Breast epithelium (tissue), 4 donors: ENCODE results near the gene FHDC1. TPM values are rescaled to one million over a fixed set of nuclear protein-coding genes. Genes with fewer than 3 reads are reported as not detected.

Source experiments
- DNase-seq, 2 donors: peaks; one replicate each; pipeline ENCODE4 v3.0.0-alpha.2; 2019; ENCODE audit warnings: low spot score in 2 of 2
- H3K27ac ChIP-seq, 2 donors: fragments of 200-600 bp; sonication (generic) in 1 of 2; one replicate each; pipeline ENCODE4 v1.5.1; 2016 to 2019; ENCODE audit warnings: mild to moderate bottlenecking in 1 of 2
- H3K27me3 ChIP-seq, 2 donors: fragments of 200-600 bp; sonication (generic) in 1 of 2; one replicate each; pipeline versions ENCODE4 v1.5.1 to v1.6.0; 2017 to 2019; ENCODE audit warnings: control low read depth in 1 of 2, mild to moderate bottlenecking in 1 of 2
- H3K36me3 ChIP-seq: fragments of 200-600 bp; one replicate; pipeline ENCODE4 v1.5.1; 2019
- H3K4me1 ChIP-seq, 2 donors: fragments of 200-600 bp; sonication (generic); one replicate each; pipeline ENCODE4 v1.5.1; 2016 to 2019; ENCODE audit warnings: control low read depth in 1 of 2
- H3K4me3 ChIP-seq, 3 donors: fragments of 200-600 bp; sonication (generic); 1 replicate in 2 of 3; 2 replicates in 1 of 3; pipeline ENCODE4 v1.5.1; 2016 to 2019; ENCODE audit warnings: mild to moderate bottlenecking in 3 of 3, moderate library complexity in 2 of 3
- H3K9me3 ChIP-seq, 2 donors: fragments of 200-600 bp; sonication (generic) in 1 of 2; one replicate each; pipeline ENCODE4 v1.5.1; 2016 to 2019; ENCODE audit warnings: control low read depth in 1 of 2
- CTCF ChIP-seq, 3 donors: fragments of 450-650 bp; IDR thresholded peaks; one replicate each; pipeline ENCODE4 v1.5.1; 2016 to 2017; ENCODE audit warnings: antibody characterized with exemption in 3 of 3, mild to moderate bottlenecking in 3 of 3, moderate library complexity in 3 of 3
- POLR2A ChIP-seq: fragments of 450-650 bp; IDR thresholded peaks from one replicate; pipeline ENCODE4 v1.6.1; 2016; ENCODE audit warnings: antibody characterized with exemption, mild to moderate bottlenecking, moderate library complexity
- POLR2AphosphoS5 ChIP-seq, 3 donors: sonication (generic); formaldehyde crosslinking; IDR thresholded peaks; one replicate each; pipeline ENCODE4 v1.6.1; 2017; ENCODE audit warnings: antibody characterized with exemption in 3 of 3
- intact Hi-C: fragments of 100-400 bp; cut with DNase I; formaldehyde crosslinking; loops from one replicate; pipeline ENCODE4 v1.15.1; 2023; ENCODE audit warnings: low total_unique reads
- total RNA-seq, 3 donors: library from RNA; depleted of rRNA; stranded (reverse); fragments of >200 nt; gene quantifications; one replicate each; pipeline ENCODE4 v1.1.0, GENCODE V29; 2016

The FHDC1 gene
- total RNA-seq, 3 donors from 2014 or later = 0.48 to 2.3 (median 2.0) TPM

GRCh38 chr4:153023692-153024394, 87.7 kb downstream of the FHDC1 start:
- peaks cover 5 to 10% of the 10 kb centered on the region in 2 donors for H3K9me3 ChIP-seq
- DNase-seq = no peak
- peak overlapping the region in 1 of 2 donors; percentile 38 for H3K27ac ChIP-seq
- intact Hi-C loops = no loop called here
- no peaks in the 10 kb centered on the region for H3K4me1 ChIP-seq
- no peaks in the 10 kb centered on the region for H3K27me3 ChIP-seq
- no peak for TF ChIP-seq POLR2AphosphoS5 (IDR thresholded peaks at IDR 0.05)
- no peak for TF ChIP-seq CTCF (IDR thresholded peaks at IDR 0.05)
- no peak for TF ChIP-seq POLR2A
- H3K4me3 ChIP-seq = no peak overlapping the region
- H3K36me3 ChIP-seq = no peaks in the 10 kb centered on the region

- no peak for DNase-seq
- Histone ChIP-seq H3K9me3 (peaks cover 10 to 11% of the 10 kb centered on the region in 2 donors), H3K27ac (no peak overlapping the region), H3K4me3 (no peak overlapping the region), H3K4me1 (no peaks in the 10 kb centered on the region), H3K36me3 (no peaks in the 10 kb centered on the region), H3K27me3 (no peaks in the 10 kb centered on the region)
- no peak for TF ChIP-seq POLR2AphosphoS5 (IDR thresholded peaks at IDR 0.05)
- TF ChIP-seq CTCF (IDR thresholded peaks at IDR 0.05) = no peak
- intact Hi-C loops = no loop called here
Measured at GRCh38 chr4:153024466-153024865, 88.3 kb downstream of the FHDC1 start.

- TF ChIP-seq POLR2AphosphoS5 (IDR thresholded peaks at IDR 0.05) (no peak), POLR2A (no peak), CTCF (IDR thresholded peaks at IDR 0.05) (no peak)
- H3K36me3 ChIP-seq = no peaks in the 10 kb centered on the region
- no peak overlapping the region for H3K4me3 ChIP-seq
- no peak for DNase-seq
- no peak overlapping the region for H3K27ac ChIP-seq
- peaks cover 10 to 12% of the 10 kb centered on the region in 2 donors for H3K9me3 ChIP-seq
- H3K4me1 ChIP-seq = no peaks in the 10 kb centered on the region
- H3K27me3 ChIP-seq = no peaks in the 10 kb centered on the region
- intact Hi-C loops = no loop called here
Measured at GRCh38 chr4:153025406-153025805, 89.3 kb downstream of the FHDC1 start.

- intact Hi-C loops = no loop called here
- H3K27me3 ChIP-seq = no peaks in the 10 kb centered on the region
- no peaks in the 10 kb centered on the region for H3K4me1 ChIP-seq
- no peak overlapping the region for H3K4me3 ChIP-seq
- TF ChIP-seq CTCF (IDR thresholded peaks at IDR 0.05) = no peak
- no peak for TF ChIP-seq POLR2A
- TF ChIP-seq POLR2AphosphoS5 (IDR thresholded peaks at IDR 0.05) = no peak
- no peaks in the 10 kb centered on the region for H3K36me3 ChIP-seq
- DNase-seq = no peak
- no peak overlapping the region for H3K27ac ChIP-seq
- peaks cover 10 to 12% of the 10 kb centered on the region in 2 donors for H3K9me3 ChIP-seq
Measured at GRCh38 chr4:153026591-153027346, 90.6 kb downstream of the FHDC1 start.

- Histone ChIP-seq H3K9me3 (peaks cover 10 to 12% of the 10 kb centered on the region in 2 donors), H3K36me3 (no peaks in the 10 kb centered on the region), H3K4me3 (no peak overlapping the region), H3K27ac (no peak overlapping the region), H3K4me1 (no peaks in the 10 kb centered on the region), H3K27me3 (no peaks in the 10 kb centered on the region)
- no peak for DNase-seq
- TF ChIP-seq POLR2A = no peak
- TF ChIP-seq CTCF (IDR thresholded peaks at IDR 0.05) = no peak
- TF ChIP-seq POLR2AphosphoS5 (IDR thresholded peaks at IDR 0.05) = no peak
- intact Hi-C loops = no loop called here
Measured at GRCh38 chr4:153027866-153028265, 91.7 kb downstream of the FHDC1 start.
